Measurements from ENCODE around the gene PRXL2B.

DNA sequence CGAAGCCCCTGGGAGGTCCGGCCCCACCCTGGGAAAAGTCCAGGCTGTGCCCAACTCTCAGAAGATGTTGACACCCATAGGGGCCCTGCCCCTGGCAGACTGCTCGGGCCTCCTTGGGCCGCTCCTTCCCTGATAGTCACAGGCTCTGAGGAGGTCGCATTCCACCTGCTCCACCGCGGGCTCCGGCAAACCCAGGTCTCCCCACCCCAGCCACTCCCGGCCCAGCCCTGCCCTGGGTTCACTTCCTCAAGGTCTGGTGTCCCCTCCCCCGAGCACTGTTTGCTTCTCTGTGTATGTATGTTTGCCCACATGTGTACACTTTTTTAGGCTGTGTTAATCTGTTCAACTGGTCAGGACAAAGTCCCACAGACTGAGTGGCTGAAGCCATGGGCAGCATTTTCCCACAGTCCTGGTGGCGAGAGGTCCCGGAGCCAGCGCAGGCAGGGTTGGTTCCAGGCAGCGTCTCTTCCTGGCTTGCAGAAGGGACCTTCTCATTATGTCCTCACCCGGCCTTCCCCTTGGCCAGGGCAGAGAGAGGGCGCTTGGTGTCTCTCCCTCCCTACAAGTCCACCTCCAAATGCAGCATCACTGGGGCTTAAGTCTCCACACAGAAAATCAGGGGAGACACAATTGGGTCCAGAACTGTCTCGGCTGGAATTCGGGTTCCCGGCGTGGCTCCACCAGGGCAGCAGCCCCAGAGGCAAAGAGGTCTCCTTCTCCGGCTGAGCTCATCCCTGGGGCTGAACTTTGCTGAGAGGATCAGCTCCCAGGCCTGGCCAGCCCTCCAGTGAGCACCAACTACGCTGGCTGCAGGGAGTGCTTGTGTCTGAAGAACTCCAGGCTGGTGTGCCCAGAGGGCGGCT, 10.5 kb upstream of the PRXL2B start:
- no peak for TF ChIP-seq CTCF (IDR thresholded peaks at IDR 0.05)
- peak; percentile 38 for TF ChIP-seq POLR2A (IDR thresholded peaks at IDR 0.05)

Data from right lobe of liver (tissue), 4 donors.